Spleen (tissue), 7 donors: ENCODE results near the gene MYO1D.

Source experiments
- CTCF ChIP-seq, 11 experiments: fragments of 200-600 bp in 7 of 11; fragments of 450-650 bp in 4 of 11; sonication (generic) in 4 of 11; IDR thresholded peaks in 8 of 11; conservative IDR thresholded peaks in 3 of 11; 1 replicate in 7 of 11; 2 replicates in 4 of 11; pipeline versions ENCODE4 v1.4.0 to v1.8.0; 2016 to 2021; ENCODE audit warnings: antibody characterized with exemption in 11 of 11, inconsistent platforms in 4 of 11, mild to moderate bottlenecking in 1 of 11
- POLR2A ChIP-seq, 3 donors: fragments of 450-650 bp; IDR thresholded peaks; one replicate each; pipeline ENCODE4 v1.5.1; 2017; ENCODE audit warnings: antibody characterized with exemption in 3 of 3, mild to moderate bottlenecking in 1 of 3
- donor health status: DM: no; HTN: no; CAD: no; lungs with moderate emphysema.
- donor health status: DM: no; HTN: no; CAD: no.
- donor health status: DM: no; HTN: no; CAD: no.

GRCh38 chr17:32492264-32492589 lies 384.7 kb downstream of the MYO1D start:
- no peak for TF ChIP-seq CTCF (IDR thresholded peaks at IDR 0.05 in 8 of 11, conservative IDR thresholded peaks at IDR 0.05 in 3 of 11)
- TF ChIP-seq POLR2A (IDR thresholded peaks at IDR 0.05), result no peak
